H4 (cell line): Measurements from ENCODE around the gene SMIM24. TPM values are rescaled to one million over a fixed set of nuclear protein-coding genes. Genes with fewer than 3 reads are reported as not detected.
"Not testable (repeated sequence)": the region's sequence is repeated elsewhere in the genome, so short reads cannot be mapped to it uniquely, and the experiment has no call there.

ENCODE experiments used
- DNase-seq: peaks from one replicate; pipeline ENCODE4 v3.0.0-alpha.2; 2015; ENCODE audit warnings: low spot score
- total RNA-seq: library from RNA; depleted of rRNA; stranded (reverse); fragments of >200 nt; shearing (Covaris generic); gene quantifications from 2 replicates; pipeline ENCODE4 v1.2.3, GENCODE V29; 2014

Gene SMIM24
- total RNA-seq, 1 experiment from 2014 or later: not detected

GRCh38 chr19:3455960-3456601 lies 24.2 kb downstream of the SMIM24 start:
- DNase-seq: no peak

- no peak for DNase-seq
Measured at GRCh38 chr19:3455393-3455955, 24.9 kb downstream of the SMIM24 start.

DNA sequence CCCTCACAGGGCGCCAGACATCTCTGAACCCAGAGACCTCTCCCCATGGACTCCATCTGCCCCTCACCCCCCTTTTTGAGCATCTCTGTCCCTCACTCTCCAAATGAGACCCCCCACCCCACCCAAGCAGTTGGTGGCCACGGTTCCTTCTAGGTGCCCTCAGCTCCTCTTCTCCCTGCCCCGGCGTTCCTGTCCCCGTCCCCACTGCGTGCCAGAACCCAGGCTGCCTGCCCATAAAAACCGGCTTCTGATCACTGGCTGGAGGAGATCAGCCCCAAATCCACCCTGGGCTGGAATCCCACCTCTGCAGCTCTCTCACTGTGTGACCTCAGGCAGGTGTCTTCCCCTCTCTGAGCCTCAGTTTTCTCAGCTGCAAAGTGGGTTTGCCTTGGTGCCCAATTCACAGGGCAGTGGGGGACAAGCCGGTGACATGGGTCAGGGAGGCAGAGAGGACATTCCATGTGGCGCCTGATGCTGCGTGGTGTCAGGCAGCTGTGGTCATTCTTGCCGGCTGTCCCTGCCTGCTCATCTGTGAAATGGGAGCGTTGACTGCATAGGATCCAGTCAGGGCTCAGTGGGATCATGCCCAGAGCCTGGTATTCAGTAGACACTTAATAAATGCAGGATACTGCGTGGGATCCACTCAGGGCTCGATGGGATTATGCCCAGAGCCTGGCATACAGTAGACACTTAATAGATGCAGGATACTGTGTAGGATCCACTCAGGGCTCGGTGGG lies 25.5 kb downstream of the SMIM24 start:
- no peak for DNase-seq

DNA sequence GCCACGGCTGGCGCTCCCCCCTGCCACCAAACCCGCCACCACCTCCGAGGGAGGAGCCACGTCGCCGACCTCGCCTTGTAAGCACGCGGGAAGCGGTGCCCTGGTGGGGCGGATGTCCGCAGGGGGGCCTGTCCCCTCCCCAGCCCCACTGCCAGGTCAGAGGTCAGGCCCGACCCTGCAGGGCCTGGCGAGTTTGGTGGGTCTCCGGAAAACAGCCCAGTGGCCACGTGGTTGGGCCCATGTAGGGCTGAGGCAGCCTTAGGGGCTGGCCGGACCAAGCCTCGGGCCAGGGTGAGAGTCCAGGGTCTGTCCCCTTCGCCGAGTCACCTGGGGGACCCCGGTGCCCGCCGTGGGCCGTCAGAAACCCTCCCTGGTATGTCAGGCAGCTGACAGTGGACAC lies 26.5 kb downstream of the SMIM24 start:
- no peak for DNase-seq

DNA sequence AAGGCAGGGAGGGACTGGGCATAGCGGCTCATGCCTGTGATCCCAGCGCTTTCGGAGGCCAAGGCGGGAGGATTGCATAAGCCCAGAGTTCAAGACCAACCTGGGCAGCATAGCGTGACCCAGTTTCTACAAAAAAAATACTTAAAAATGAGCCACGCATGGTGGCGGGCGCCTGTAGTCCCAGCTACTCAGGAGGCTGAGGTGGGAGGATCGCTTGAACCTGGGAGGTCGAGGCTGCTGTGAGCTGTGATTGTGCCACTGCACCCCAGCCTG lies 27.4 kb downstream of the SMIM24 start:
- DNase-seq: not testable (repeated sequence)

- DNase-seq: no peak
Measured at GRCh38 chr19:3452171-3452941, 28.0 kb downstream of the SMIM24 start.

DNA sequence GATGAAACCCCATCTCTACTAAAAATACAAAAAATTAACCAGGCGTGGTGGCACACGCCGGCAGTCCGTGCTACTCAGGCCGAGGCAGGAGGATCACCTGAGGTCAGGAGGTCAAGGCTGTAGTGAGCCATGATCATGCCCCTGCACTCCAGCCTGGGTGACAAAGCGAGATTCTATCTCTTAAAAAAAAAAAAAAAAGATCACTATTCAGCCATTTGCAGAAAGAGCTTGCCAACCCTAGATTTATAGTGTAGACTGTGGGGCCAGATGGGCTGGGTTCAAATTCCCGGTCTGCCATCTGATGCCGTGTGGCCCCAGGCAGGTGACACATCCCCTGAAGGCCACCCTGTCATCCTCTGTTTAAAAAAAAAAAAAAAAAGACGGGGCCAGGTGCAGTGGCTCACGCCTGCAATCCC lies 28.9 kb downstream of the SMIM24 start:
- DNase-seq: no peak

GRCh38 chr19:3450796-3451411 lies 29.4 kb downstream of the SMIM24 start:
- peak; percentile 99 for DNase-seq

- DNase-seq: no peak
Measured at GRCh38 chr19:3448616-3449334, 31.6 kb downstream of the SMIM24 start.

DNA sequence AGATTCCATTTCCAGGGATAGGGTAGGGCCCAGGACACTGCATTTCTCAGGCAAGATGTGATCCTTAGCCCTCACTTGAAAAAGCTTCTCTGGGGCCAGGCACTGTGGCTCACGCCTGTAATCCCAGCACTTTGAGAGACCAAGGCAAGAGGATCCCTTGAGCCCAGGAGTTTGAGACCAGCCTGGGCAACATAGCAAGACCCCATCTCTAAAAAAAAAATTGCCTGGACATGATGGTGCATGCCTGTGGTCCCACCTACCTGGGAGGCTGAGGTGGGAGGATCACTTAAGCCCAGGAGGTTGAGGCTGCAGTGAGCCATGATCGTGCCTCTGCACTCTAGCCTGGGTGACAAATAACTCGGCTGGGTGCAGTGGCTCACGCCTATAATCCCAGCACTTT lies 33.7 kb downstream of the SMIM24 start:
- not testable (repeated sequence) for DNase-seq

- no peak for DNase-seq
Measured at GRCh38 chr19:3444695-3445234, 35.6 kb downstream of the SMIM24 start.

DNA sequence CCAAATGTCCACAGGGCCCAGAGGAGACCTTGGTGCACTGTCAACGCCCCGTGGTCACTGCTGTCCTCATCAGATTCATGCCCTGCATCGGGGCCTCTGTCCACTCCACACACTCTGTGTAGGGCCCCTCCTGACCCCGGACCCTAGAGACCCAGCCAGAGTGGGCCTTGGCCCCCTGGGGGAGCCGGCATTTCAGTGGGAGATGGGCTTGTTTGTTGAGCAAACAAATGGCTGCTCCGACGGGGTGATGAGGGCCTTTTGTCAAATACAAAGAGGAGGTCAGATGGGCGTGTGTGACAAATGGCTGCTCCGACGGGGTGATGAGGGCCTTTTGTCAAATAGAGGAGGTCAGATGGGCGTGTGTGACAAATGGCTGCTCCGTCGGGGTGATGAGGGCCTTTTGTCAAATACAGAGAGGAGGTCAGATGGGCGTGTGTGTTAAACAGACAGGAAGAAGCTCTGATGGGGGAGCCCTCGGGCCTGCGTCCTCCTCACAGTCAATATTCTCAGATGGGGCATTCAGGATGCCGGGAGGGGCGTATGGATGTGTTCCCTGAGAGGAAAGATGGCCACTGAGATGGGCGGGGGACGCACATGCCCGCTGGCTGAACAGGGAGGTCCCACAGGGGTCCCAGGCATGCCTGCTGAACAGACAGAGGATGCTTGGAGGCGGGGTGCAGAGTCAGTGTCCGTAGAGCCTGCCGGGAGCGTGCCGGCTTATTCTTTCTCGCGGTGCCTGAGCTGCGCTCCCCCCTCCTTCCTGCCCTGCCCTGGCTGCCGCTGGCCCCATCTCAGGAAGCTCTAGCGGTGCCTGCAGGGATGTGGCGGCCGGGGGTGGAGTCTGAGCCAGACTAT lies 36.3 kb downstream of the SMIM24 start:
- no peak for DNase-seq

DNA sequence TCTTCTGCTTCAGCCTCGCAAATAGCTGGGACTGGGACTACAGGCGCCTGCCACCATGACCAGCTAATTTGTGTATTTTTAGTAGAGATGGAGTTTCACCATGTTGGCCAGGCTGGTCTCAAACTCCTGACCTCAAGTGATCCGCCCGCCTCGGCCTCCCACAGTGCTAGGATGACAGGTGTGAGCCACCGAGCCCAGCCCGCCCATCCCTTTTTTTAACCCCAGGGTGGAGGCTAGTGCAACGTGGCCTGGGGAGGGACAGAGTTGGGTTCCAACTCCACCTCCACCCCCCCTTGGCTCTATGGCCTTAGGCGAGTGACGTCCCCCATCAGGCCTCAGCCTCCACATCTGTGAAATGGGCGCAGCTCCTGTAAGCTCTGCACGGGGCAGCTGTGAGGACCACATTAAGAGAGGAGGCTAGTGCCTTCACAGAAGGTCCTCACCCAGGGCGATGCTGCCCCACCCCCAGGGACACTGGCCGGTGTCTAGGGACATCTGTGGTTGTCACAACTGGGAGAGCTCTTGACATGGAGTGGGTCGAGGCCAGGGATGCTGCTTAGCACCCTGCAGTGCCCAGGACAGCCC lies 37.7 kb downstream of the SMIM24 start:
- no peak for DNase-seq

DNA sequence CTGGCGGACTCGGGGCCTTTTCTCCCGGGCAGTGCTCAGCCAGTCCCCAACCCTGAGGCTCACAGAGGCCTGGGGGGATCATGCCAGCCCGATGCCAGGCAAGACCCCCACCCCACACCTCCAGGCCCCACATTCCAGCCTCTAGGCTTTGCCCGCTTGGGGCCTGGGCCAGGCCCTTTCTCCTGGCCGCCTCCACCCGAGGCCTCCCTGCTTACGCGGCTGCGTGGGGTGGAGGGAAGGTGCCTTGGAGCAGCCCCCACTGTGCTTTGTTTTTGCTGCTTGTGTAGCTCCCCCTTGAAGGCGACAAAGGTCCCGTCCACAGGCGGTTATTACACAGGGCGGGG lies 38.4 kb downstream of the SMIM24 start:
- no peak for DNase-seq

DNA sequence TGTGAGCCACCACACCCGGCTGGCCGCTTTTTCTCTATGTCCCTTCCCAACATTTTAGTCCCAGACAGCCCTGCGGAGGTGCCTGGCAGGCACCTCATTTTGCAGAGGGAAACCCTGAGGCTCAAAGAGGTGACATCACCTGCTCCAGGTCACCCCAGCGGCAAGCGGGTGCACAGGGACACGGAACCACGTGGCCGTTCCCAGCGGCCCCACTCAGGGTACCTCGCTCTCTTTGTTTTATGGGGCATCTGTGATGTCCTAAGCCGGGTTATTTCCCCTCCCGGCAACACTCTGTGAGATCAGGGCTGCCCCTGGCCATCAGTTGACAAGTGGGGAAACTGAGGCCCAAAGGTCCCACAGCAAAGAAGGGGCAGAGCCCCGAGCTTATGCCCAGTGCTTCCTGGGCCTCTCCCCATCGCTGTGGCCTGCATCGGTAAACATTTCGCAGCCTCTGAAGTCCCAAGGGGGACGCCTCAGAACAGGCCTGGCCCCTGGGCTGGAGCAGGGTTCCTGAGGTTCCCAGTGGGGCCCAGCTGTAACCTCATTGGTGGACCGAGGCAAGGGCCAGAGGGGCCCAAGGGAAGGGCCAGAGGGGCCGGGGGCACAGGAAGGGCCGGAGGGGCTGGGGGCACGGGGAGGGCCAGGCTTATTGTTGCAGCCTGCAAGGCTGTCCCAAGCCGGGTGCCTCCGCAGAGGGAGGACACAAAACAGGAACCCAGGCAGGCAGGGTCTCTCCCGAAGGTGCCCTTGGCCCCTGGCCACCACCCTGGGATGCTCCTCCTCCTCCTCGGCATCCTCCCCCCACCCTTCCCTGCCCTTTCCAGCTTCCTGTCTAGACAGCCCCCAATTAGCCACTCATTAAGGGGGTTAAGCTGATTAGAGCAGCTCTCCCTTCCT lies 39.0 kb downstream of the SMIM24 start:
- no peak for DNase-seq

DNA sequence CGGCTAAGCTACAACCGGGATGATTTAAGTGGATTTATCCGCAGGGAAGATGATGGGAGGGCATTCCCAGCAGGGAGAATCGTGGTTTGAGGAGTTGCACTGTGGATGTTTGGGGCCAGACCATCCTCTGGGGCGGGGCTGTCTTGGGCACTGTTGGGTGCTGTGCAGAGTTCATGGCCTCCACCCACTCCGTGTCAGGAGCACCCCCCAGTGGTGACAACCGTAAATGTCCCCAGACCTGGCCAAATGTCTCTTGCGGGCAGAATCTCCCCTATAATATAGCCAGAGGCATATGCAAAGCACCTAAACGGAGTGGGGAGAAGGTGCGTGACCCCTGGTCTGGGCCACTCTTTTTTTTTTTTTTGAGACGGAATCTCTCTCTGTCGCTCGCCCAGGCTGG lies 40.2 kb downstream of the SMIM24 start:
- no peak for DNase-seq

DNA sequence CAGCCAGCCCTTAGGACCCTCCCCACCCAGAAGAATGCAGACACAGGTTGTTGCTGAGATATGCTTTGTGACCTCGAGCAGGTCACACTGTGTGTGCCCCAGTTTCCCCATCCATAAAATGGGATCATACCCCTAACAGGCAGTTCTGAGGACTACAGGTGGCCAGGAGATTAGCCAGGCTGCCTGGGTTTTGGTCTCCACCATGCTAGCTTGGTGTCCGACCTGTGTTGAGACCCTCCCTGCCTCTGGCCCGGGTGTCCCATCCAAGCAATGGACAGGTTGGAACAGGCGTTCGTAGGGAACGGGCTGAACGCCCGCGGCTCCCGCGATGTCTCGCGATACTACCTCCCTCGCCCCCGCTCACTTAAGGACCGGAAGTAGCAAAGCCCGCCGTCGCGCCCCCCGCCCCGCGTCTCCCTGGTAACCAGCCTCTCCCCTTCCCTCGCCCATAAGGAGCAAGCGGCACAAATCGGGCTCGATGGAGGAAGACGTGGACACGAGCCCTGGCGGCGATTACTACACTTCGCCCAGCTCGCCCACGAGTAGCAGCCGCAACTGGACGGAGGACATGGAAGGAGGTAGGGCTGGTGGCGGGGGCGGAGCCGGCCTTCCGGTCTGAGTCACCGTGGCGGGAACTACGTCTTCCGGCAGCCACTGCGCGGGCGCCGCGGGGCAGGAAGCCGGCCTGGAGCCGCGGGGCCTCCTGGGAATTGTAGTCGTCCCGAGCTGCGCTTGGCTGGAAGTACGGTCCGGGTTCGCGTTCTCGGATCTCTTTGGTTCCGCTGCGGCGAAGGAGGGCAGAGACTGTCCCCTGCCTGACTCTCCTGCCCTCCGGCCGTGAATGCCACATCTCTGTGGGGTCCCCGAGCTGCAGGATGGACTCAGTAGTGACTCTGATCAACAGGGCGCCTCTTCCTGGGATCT lies 45.4 kb downstream of the SMIM24 start:
- peak; percentile 85 for DNase-seq
